ENCODE results near the gene PRMT6. TPM values are rescaled to one million over a fixed set of nuclear protein-coding genes. Genes with fewer than 3 reads are reported as not detected.

Gene PRMT6
- total and polyA plus RNA-seq, 10 of the 15 experiments (the other 5 are each of a cell fraction or from before 2014, with no cell fraction given): 6.0 to 38.6 (median 26.3) TPM

DNA sequence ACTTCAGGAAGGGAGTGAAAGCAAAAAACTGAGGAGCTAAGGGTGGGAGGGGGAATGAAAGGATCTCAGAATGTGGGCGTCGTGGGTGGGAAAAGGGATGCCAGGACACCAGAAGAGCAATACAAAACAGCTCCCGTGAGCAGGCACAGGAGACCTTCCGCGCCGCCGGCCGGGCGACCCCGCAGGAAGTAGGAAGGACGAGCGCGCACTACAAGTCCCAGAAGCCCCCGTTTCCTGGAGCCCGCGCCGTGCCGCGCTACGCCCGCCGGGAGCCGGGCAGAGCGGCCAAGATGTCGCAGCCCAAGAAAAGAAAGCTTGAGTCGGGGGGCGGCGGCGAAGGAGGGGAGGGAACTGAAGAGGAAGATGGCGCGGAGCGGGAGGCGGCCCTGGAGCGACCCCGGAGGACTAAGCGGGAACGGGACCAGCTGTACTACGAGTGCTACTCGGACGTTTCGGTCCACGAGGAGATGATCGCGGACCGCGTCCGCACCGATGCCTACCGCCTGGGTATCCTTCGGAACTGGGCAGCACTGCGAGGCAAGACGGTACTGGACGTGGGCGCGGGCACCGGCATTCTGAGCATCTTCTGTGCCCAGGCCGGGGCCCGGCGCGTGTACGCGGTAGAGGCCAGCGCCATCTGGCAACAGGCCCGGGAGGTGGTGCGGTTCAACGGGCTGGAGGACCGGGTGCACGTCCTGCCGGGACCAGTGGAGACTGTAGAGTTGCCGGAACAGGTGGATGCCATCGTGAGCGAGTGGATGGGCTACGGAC is at the start of gene PRMT6 (continued):
- no peak for TF ChIP-seq STAT3 (IDR thresholded peaks at IDR 0.05; ENCODE audit: low read depth, low read length)
- no peak for TF ChIP-seq WRNIP1 (IDR thresholded peaks at IDR 0.05; ENCODE audit: borderline replicate concordance, low read depth, low read length)
- TF ChIP-seq CHD1 (IDR thresholded peaks at IDR 0.05; ENCODE audit: low read depth, low read length): no peak
- TF ChIP-seq, protein P1, sequence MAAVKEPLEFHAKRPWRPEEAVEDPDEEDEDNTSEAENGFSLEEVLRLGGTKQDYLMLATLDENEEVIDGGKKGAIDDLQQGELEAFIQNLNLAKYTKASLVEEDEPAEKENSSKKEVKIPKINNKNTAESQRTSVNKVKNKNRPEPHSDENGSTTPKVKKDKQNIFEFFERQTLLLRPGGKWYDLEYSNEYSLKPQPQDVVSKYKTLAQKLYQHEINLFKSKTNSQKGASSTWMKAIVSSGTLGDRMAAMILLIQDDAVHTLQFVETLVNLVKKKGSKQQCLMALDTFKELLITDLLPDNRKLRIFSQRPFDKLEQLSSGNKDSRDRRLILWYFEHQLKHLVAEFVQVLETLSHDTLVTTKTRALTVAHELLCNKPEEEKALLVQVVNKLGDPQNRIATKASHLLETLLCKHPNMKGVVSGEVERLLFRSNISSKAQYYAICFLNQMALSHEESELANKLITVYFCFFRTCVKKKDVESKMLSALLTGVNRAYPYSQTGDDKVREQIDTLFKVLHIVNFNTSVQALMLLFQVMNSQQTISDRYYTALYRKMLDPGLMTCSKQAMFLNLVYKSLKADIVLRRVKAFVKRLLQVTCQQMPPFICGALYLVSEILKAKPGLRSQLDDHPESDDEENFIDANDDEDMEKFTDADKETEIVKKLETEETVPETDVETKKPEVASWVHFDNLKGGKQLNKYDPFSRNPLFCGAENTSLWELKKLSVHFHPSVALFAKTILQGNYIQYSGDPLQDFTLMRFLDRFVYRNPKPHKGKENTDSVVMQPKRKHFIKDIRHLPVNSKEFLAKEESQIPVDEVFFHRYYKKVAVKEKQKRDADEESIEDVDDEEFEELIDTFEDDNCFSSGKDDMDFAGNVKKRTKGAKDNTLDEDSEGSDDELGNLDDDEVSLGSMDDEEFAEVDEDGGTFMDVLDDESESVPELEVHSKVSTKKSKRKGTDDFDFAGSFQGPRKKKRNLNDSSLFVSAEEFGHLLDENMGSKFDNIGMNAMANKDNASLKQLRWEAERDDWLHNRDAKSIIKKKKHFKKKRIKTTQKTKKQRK (IDR thresholded peaks at IDR 0.05; ENCODE audit: low read depth, low read length): no peak
- TF ChIP-seq POU2F2 (IDR thresholded peaks at IDR 0.05; ENCODE audit: borderline replicate concordance, low read depth, low read length): peak; percentile 43; the same call in 1 of the 3 replicates
- TF ChIP-seq, protein P2, sequence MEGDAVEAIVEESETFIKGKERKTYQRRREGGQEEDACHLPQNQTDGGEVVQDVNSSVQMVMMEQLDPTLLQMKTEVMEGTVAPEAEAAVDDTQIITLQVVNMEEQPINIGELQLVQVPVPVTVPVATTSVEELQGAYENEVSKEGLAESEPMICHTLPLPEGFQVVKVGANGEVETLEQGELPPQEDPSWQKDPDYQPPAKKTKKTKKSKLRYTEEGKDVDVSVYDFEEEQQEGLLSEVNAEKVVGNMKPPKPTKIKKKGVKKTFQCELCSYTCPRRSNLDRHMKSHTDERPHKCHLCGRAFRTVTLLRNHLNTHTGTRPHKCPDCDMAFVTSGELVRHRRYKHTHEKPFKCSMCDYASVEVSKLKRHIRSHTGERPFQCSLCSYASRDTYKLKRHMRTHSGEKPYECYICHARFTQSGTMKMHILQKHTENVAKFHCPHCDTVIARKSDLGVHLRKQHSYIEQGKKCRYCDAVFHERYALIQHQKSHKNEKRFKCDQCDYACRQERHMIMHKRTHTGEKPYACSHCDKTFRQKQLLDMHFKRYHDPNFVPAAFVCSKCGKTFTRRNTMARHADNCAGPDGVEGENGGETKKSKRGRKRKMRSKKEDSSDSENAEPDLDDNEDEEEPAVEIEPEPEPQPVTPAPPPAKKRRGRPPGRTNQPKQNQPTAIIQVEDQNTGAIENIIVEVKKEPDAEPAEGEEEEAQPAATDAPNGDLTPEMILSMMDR (IDR thresholded peaks at IDR 0.05 in 2 of 3, conservative IDR thresholded peaks at IDR 0.05 in 1 of 3; ENCODE audit: control insufficient read depth in 2 of 3, extremely low read depth in 1 of 3, insufficient read depth in 1 of 3, low read depth in 3 of 3, low read length in 3 of 3): peak in 2 of 3 experiments; percentile 21 to 22; a peak in 2 of 6 replicates
- peak; percentile 77; the same call in 1 of the 2 replicates for TF ChIP-seq LARP7 (IDR thresholded peaks at IDR 0.05)
- no peak for TF ChIP-seq SRF (IDR thresholded peaks at IDR 0.05; ENCODE audit: low read depth in 2 of 2, low read length in 2 of 2)
- TF ChIP-seq, protein P3, sequence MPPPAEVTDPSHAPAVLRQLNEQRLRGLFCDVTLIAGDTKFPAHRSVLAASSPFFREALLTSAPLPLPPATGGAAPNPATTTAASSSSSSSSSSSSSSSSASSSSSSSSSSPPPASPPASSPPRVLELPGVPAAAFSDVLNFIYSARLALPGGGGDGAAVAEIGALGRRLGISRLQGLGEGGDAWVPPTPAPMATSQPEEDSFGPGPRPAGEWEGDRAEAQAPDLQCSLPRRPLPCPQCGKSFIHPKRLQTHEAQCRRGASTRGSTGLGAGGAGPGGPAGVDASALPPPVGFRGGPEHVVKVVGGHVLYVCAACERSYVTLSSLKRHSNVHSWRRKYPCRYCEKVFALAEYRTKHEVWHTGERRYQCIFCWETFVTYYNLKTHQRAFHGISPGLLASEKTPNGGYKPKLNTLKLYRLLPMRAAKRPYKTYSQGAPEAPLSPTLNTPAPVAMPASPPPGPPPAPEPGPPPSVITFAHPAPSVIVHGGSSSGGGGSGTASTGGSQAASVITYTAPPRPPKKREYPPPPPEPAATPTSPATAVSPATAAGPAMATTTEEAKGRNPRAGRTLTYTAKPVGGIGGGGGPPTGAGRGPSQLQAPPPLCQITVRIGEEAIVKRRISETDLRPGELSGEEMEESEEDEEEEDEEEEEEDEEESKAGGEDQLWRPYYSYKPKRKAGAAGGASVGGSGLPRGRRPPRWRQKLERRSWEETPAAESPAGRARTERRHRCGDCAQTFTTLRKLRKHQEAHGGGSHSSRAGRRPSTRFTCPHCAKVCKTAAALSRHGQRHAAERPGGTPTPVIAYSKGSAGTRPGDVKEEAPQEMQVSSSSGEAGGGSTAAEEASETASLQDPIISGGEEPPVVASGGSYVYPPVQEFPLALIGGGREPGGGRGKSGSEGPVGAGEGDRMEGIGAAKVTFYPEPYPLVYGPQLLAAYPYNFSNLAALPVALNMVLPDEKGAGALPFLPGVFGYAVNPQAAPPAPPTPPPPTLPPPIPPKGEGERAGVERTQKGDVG (CRISPR knock-in tag; IDR thresholded peaks at IDR 0.05): no peak
- TF ChIP-seq SUPT20H (IDR thresholded peaks at IDR 0.05; ENCODE audit: borderline replicate concordance, control insufficient read depth, low read depth, low read length): no peak
- peak; percentile 47; the same call in 1 of the 2 replicates for TF ChIP-seq NR2C1 (IDR thresholded peaks at IDR 0.05)
- TF ChIP-seq EED (IDR thresholded peaks at IDR 0.05; ENCODE audit: low read depth): no peak
- TF ChIP-seq, protein P4, sequence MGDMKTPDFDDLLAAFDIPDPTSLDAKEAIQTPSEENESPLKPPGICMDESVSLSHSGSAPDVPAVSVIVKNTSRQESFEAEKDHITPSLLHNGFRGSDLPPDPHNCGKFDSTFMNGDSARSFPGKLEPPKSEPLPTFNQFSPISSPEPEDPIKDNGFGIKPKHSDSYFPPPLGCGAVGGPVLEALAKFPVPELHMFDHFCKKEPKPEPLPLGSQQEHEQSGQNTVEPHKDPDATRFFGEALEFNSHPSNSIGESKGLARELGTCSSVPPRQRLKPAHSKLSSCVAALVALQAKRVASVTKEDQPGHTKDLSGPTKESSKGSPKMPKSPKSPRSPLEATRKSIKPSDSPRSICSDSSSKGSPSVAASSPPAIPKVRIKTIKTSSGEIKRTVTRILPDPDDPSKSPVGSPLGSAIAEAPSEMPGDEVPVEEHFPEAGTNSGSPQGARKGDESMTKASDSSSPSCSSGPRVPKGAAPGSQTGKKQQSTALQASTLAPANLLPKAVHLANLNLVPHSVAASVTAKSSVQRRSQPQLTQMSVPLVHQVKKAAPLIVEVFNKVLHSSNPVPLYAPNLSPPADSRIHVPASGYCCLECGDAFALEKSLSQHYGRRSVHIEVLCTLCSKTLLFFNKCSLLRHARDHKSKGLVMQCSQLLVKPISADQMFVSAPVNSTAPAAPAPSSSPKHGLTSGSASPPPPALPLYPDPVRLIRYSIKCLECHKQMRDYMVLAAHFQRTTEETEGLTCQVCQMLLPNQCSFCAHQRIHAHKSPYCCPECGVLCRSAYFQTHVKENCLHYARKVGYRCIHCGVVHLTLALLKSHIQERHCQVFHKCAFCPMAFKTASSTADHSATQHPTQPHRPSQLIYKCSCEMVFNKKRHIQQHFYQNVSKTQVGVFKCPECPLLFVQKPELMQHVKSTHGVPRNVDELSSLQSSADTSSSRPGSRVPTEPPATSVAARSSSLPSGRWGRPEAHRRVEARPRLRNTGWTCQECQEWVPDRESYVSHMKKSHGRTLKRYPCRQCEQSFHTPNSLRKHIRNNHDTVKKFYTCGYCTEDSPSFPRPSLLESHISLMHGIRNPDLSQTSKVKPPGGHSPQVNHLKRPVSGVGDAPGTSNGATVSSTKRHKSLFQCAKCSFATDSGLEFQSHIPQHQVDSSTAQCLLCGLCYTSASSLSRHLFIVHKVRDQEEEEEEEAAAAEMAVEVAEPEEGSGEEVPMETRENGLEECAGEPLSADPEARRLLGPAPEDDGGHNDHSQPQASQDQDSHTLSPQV (IDR thresholded peaks at IDR 0.05): no peak
- no peak for TF ChIP-seq CHD4 (IDR thresholded peaks at IDR 0.05)
- TF ChIP-seq ATF7 (IDR thresholded peaks at IDR 0.05; ENCODE audit: low read depth): no peak
- no peak for TF ChIP-seq NFXL1 (IDR thresholded peaks at IDR 0.05; ENCODE audit: borderline replicate concordance)
- no peak for TF ChIP-seq RAD51 (IDR thresholded peaks at IDR 0.05)

Measured in GM12878 (cell line).